ENCODE results near the gene GSX2.
A peak's percentile ranks its signal among the peaks of the same experiment; 100 is the strongest.
"Not testable (repeated sequence)": the region's sequence is repeated elsewhere in the genome, so short reads cannot be mapped to it uniquely, and the experiment has no call there.

The GSX2 gene

GRCh38 chr4:54099748-54100574 lies at the start of gene GSX2:
Gene GSX2 (plus strand): TSS chr4:54100163. CDS start chr4:54100345, 182 bp downstream.
- no peak for DNase-seq

- DNase-seq: no peak
Observed at GRCh38 chr4:54050214-54050904, 49.6 kb upstream of the GSX2 start.

- DNase-seq: not testable (repeated sequence)
Observed at GRCh38 chr4:54053322-54053721, 46.6 kb upstream of the GSX2 start.

- DNase-seq: no peak
Observed at GRCh38 chr4:54054501-54054900, 45.5 kb upstream of the GSX2 start.

GRCh38 chr4:54055494-54055893 lies 44.5 kb upstream of the GSX2 start:
- DNase-seq: no peak

- DNase-seq: no peak
Observed at GRCh38 chr4:54056360-54056759, 43.6 kb upstream of the GSX2 start.

- DNase-seq: no peak
Observed at GRCh38 chr4:54058171-54058570, 41.8 kb upstream of the GSX2 start.

- DNase-seq: no peak
Observed at GRCh38 chr4:54060116-54060515, 39.8 kb upstream of the GSX2 start.

GRCh38 chr4:54061067-54061466 lies 38.9 kb upstream of the GSX2 start:
- DNase-seq: no peak

- DNase-seq: no peak
Observed at GRCh38 chr4:54061873-54062272, 38.1 kb upstream of the GSX2 start.

GRCh38 chr4:54062392-54062791 lies 37.6 kb upstream of the GSX2 start:
- no peak for DNase-seq

GRCh38 chr4:54063229-54063628 lies 36.7 kb upstream of the GSX2 start:
- DNase-seq: no peak

GRCh38 chr4:54063737-54064316 lies 36.1 kb upstream of the GSX2 start:
- DNase-seq: no peak

GRCh38 chr4:54064317-54065111 lies 35.4 kb upstream of the GSX2 start, which contains the start of gene CHIC2:
Gene CHIC2 (minus strand): TSS chr4:54064605. CDS start chr4:54064300, 305 bp downstream.
- DNase-seq: peak; percentile 95

- DNase-seq: no peak
Observed at GRCh38 chr4:54065282-54066087, 34.5 kb upstream of the GSX2 start.

GRCh38 chr4:54066088-54066415 lies 33.9 kb upstream of the GSX2 start:
- DNase-seq: no peak

GRCh38 chr4:54066718-54067129 lies 33.2 kb upstream of the GSX2 start:
- DNase-seq: no peak

GRCh38 chr4:54067166-54067565 lies 32.8 kb upstream of the GSX2 start:
- no peak for DNase-seq

- DNase-seq: no peak
Observed at GRCh38 chr4:54073271-54073880, 26.6 kb upstream of the GSX2 start.

- DNase-seq: no peak
Observed at GRCh38 chr4:54074381-54074780, 25.6 kb upstream of the GSX2 start.

GRCh38 chr4:54076673-54077072 lies 23.3 kb upstream of the GSX2 start:
- DNase-seq: no peak

- DNase-seq: no peak
Observed at GRCh38 chr4:54077812-54078211, 22.2 kb upstream of the GSX2 start.
